Breast epithelium (tissue), 3 donors: ENCODE data around the gene TPT1.
"Not testable (repeated sequence)": the region's sequence is repeated elsewhere in the genome, so short reads cannot be mapped to it uniquely, and the experiment has no call there.

Experiments
- CTCF ChIP-seq, 3 donors: fragments of 450-650 bp; IDR thresholded peaks; one replicate each; pipeline ENCODE4 v1.5.1; 2016 to 2017; ENCODE audit warnings: antibody characterized with exemption in 3 of 3, mild to moderate bottlenecking in 3 of 3, moderate library complexity in 3 of 3
- POLR2A ChIP-seq: fragments of 450-650 bp; IDR thresholded peaks from one replicate; pipeline ENCODE4 v1.6.1; 2016; ENCODE audit warnings: antibody characterized with exemption, mild to moderate bottlenecking, moderate library complexity
- POLR2AphosphoS5 ChIP-seq, 3 donors: sonication (generic); formaldehyde crosslinking; IDR thresholded peaks; one replicate each; pipeline ENCODE4 v1.6.1; 2017; ENCODE audit warnings: antibody characterized with exemption in 3 of 3

- TF ChIP-seq CTCF (IDR thresholded peaks at IDR 0.05); POLR2AphosphoS5 (IDR thresholded peaks at IDR 0.05); POLR2A: not testable (repeated sequence)
Measured at GRCh38 chr13:45344064-45344463, 3.1 kb upstream of the TPT1 start.
